Measurements from ENCODE around the gene DIDO1. TPM values are rescaled to one million over a fixed set of nuclear protein-coding genes. Genes with fewer than 3 reads are reported as not detected.
"Not testable (repeated sequence)": the region's sequence is repeated elsewhere in the genome, so short reads cannot be mapped to it uniquely, and the experiment has no call there.

DIDO1 gene
- total RNA-seq, 1 experiment from 2014 or later: 85.9 TPM

GRCh38 chr20:62873681-62874031 lies 52.6 kb downstream of the DIDO1 start:
- WGBS (ENCODE audit: extremely low coverage, insufficient read length, low lambda C conversion rate): no CpG with 5 or more reads among the region's 15 CpGs
- not testable (repeated sequence) for H3K27me3 ChIP-seq (ENCODE audit: insufficient read depth, low read length); H2AK5ac ChIP-seq (ENCODE audit: insufficient read length, low read length); H3K79me2 ChIP-seq (ENCODE audit: insufficient read depth, low read length); H2BK120ac ChIP-seq (ENCODE audit: low read depth, low read length, poor library complexity, severe bottlenecking); H3K27me3 Mint-ChIP-seq (ENCODE audit: low read depth); H2AFZ ChIP-seq (ENCODE audit: low read length); H3K23ac ChIP-seq (ENCODE audit: insufficient read length, low read depth, low read length); H3K27ac ChIP-seq (ENCODE audit: insufficient read length, low read depth, low read length); H3K36me3 Mint-ChIP-seq (ENCODE audit: insufficient read depth in 1 of 3, low read depth in 3 of 3); H3K4me1 ChIP-seq (ENCODE audit: insufficient read depth, low read length); H3K27ac Mint-ChIP-seq; H3K56ac ChIP-seq (ENCODE audit: insufficient read length, low read depth, low read length); H3T11ph ChIP-seq (ENCODE audit: low read length); H3K9ac ChIP-seq (ENCODE audit: extremely low read depth, insufficient read length, low read length); H3K23me2 ChIP-seq (ENCODE audit: insufficient read length, low read depth, low read length, poor library complexity, severe bottlenecking); H3K18ac ChIP-seq (ENCODE audit: insufficient read length, low read depth, low read length); H3K14ac ChIP-seq (ENCODE audit: insufficient read depth, low read length); H4K5ac ChIP-seq (ENCODE audit: insufficient read length, low read depth, low read length); H4K8ac ChIP-seq (replicated peaks; ENCODE audit: insufficient read length, low read depth, low read length); H2BK20ac ChIP-seq (ENCODE audit: low read depth, low read length, poor library complexity, severe bottlenecking); H3K9me3 ChIP-seq (ENCODE audit: control insufficient read depth, low read depth, low read length); H3K4me2 ChIP-seq (ENCODE audit: insufficient read depth, insufficient read length, low read length); H3K4ac ChIP-seq (ENCODE audit: low read depth, low read length); H2BK12ac ChIP-seq (ENCODE audit: insufficient read length, low read depth, low read length); H4K91ac ChIP-seq (ENCODE audit: insufficient read length, low read depth, low read length); H2BK15ac ChIP-seq (ENCODE audit: low read depth, low read length); H2BK5ac ChIP-seq (ENCODE audit: insufficient read length, low read length); H4K20me1 ChIP-seq (ENCODE audit: control insufficient read depth, insufficient read depth, insufficient read length); H3K79me1 ChIP-seq (ENCODE audit: insufficient read depth, low read depth, low read length, poor library complexity, severe bottlenecking)
- peaks cover 2 to 11% of the 10 kb centered on the region in 2 experiments; a peak in 4 of 5 replicates for H3K9me3 Mint-ChIP-seq
- TF ChIP-seq CTCF (conservative IDR thresholded peaks at IDR 0.05): peak; percentile 69
- H3K4me1 Mint-ChIP-seq: peaks cover 23 to 25% of the 10 kb centered on the region in 2 experiments
- H3K4me3 Mint-ChIP-seq: peak overlapping the region in 1 of 2 experiments; percentile 55; a peak in 1 of 5 replicates
- peak; percentile 76 for DNase-seq
